NT2/D1 (cell line): ENCODE results near the gene GULP1.

Experiments
- DNase-seq: peaks from one replicate; pipeline ENCODE4 v3.0.0-alpha.2; 2011; ENCODE audit warnings: low read depth, low spot score
- H3K27me3 ChIP-seq: 2 replicates; pipeline ENCODE4 v1.6.0; 2011; ENCODE audit warnings: mild to moderate bottlenecking; ENCODE audit not compliant: insufficient read length, insufficient read depth
- H3K36me3 ChIP-seq: 2 replicates; pipeline ENCODE4 v1.6.1; 2011; ENCODE audit warnings: mild to moderate bottlenecking, low read length, mixed read lengths; ENCODE audit not compliant: insufficient read depth, insufficient read length
- H3K4me1 ChIP-seq: 2 replicates; pipeline ENCODE4 v1.5.1; 2011; ENCODE audit not compliant: insufficient read depth, insufficient read length
- H3K4me3 ChIP-seq: 2 replicates; pipeline ENCODE4 v1.5.1; 2011; ENCODE audit warnings: low read depth; ENCODE audit not compliant: insufficient read length
- H3K9ac ChIP-seq: 2 replicates; pipeline ENCODE4 v1.6.0; 2011; ENCODE audit warnings: low read depth; ENCODE audit not compliant: insufficient read length
- H3K9me3 ChIP-seq: 2 replicates; pipeline ENCODE4 v1.5.1; 2011; ENCODE audit warnings: mild to moderate bottlenecking, low read length; ENCODE audit not compliant: insufficient read depth
- SUZ12 ChIP-seq: IDR thresholded peaks from 2 replicates; pipeline ENCODE4 v1.6.1; 2011; ENCODE audit not compliant: insufficient read length, insufficient read depth; ENCODE audit errors: extremely low read depth
- YY1 ChIP-seq: IDR thresholded peaks from 2 replicates; pipeline ENCODE4 v1.6.1; 2011; ENCODE audit not compliant: insufficient read length, insufficient read depth
- ZNF274 ChIP-seq: IDR thresholded peaks from 2 replicates; pipeline ENCODE4 v1.6.1; 2011; ENCODE audit warnings: mild to moderate bottlenecking, low read depth, low read length

Gene GULP1

GRCh38 chr2:188503975-188504374, 212.3 kb downstream of the GULP1 start:
- H3K36me3 ChIP-seq: no peaks in the 10 kb centered on the region
- no peak overlapping the region for H3K9ac ChIP-seq
- no peaks in the 10 kb centered on the region for H3K9me3 ChIP-seq
- H3K4me3 ChIP-seq: no peak overlapping the region
- no peaks in the 10 kb centered on the region for H3K27me3 ChIP-seq
- H3K4me1 ChIP-seq: no peaks in the 10 kb centered on the region
- no peak for DNase-seq
- no peak for TF ChIP-seq ZNF274

DNA sequence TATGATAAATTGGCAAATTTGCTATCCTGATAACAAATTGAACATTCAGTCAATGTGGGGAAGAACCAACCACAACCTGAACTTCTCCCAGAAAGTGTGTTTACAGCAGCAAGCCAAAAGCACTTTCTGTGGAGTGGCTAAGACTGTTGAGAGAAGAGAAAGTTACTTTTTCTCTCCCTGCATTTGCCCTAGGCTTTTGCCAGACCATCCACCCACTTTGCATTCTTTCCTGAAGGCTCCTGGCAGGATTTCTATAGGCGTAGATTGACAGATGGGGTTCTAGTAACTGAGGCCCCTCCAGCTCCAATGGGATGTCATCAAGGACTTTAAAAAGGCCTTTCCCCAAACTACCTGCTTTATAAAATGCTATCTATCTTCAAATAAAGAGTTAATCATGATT, 215.2 kb downstream of the GULP1 start:
- no peak for DNase-seq
- Histone ChIP-seq H3K9ac (no peak overlapping the region), H3K4me3 (no peak overlapping the region), H3K4me1 (no peaks in the 10 kb centered on the region), H3K9me3 (no peaks in the 10 kb centered on the region), H3K27me3 (no peaks in the 10 kb centered on the region), H3K36me3 (no peaks in the 10 kb centered on the region)
- TF ChIP-seq ZNF274: no peak
- TF ChIP-seq YY1: no peak
- TF ChIP-seq SUZ12: no peak

DNA sequence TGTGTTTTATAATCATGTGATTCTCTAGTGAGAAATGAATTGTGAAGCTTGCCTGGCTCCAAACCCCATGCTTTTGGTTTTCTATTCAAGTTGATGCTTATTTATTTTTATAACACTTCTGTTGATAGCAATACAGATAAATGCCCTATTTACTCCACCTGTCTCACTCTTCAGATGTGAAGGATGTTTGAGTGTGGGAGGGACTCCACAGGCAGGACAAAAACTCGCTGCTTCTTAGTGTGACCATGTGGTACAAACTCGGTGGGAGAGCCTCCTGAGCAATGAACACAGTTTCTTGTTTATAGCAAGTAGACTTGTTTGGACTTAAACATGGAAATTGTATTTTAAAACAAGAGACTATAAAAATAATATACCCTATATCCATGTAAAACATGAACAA, 219.7 kb downstream of the GULP1 start:
- no peak for DNase-seq
- H3K9ac ChIP-seq: no peak overlapping the region
- H3K4me3 ChIP-seq: no peak overlapping the region
- H3K27me3 ChIP-seq: no peaks in the 10 kb centered on the region
- no peaks in the 10 kb centered on the region for H3K9me3 ChIP-seq
- TF ChIP-seq SUZ12: no peak
- no peak for TF ChIP-seq ZNF274
- TF ChIP-seq YY1: no peak
- H3K4me1 ChIP-seq: no peaks in the 10 kb centered on the region
- no peaks in the 10 kb centered on the region for H3K36me3 ChIP-seq

- no peak for DNase-seq
- H3K4me3 ChIP-seq: no peak overlapping the region
- no peaks in the 10 kb centered on the region for H3K4me1 ChIP-seq
- TF ChIP-seq SUZ12 (no peak), YY1 (no peak), ZNF274 (no peak)
- H3K27me3 ChIP-seq: no peaks in the 10 kb centered on the region
- H3K9ac ChIP-seq: no peak overlapping the region
- H3K9me3 ChIP-seq: no peaks in the 10 kb centered on the region
- no peaks in the 10 kb centered on the region for H3K36me3 ChIP-seq
These were observed 220.8 kb downstream of the GULP1 start for GRCh38 chr2:188512456-188512855.

GRCh38 chr2:188515918-188516317, 224.2 kb downstream of the GULP1 start:
- no peak for DNase-seq
- H3K9me3 ChIP-seq: no peaks in the 10 kb centered on the region
- H3K4me3 ChIP-seq: no peak overlapping the region
- no peaks in the 10 kb centered on the region for H3K36me3 ChIP-seq
- H3K27me3 ChIP-seq: no peaks in the 10 kb centered on the region
- no peaks in the 10 kb centered on the region for H3K4me1 ChIP-seq
- H3K9ac ChIP-seq: no peak overlapping the region
- no peak for TF ChIP-seq SUZ12
- TF ChIP-seq YY1: no peak
- TF ChIP-seq ZNF274: no peak

- no peak overlapping the region for H3K9ac ChIP-seq
- no peak overlapping the region for H3K4me3 ChIP-seq
- no peaks in the 10 kb centered on the region for H3K4me1 ChIP-seq
- TF ChIP-seq SUZ12 (no peak), YY1 (no peak), ZNF274 (no peak)
- no peak for DNase-seq
- no peaks in the 10 kb centered on the region for H3K36me3 ChIP-seq
- H3K9me3 ChIP-seq: no peaks in the 10 kb centered on the region
- no peaks in the 10 kb centered on the region for H3K27me3 ChIP-seq
These were observed 226.0 kb downstream of the GULP1 start for GRCh38 chr2:188517549-188518215.

GRCh38 chr2:188518381-188518780, 226.7 kb downstream of the GULP1 start:
- Histone ChIP-seq H3K4me1 (no peaks in the 10 kb centered on the region), H3K27me3 (no peaks in the 10 kb centered on the region), H3K36me3 (no peaks in the 10 kb centered on the region), H3K9me3 (no peaks in the 10 kb centered on the region), H3K4me3 (no peak overlapping the region), H3K9ac (no peak overlapping the region)
- no peak for DNase-seq
- TF ChIP-seq SUZ12 (no peak), YY1 (no peak), ZNF274 (no peak)

GRCh38 chr2:188519136-188519535, 227.5 kb downstream of the GULP1 start:
- Histone ChIP-seq H3K4me3 (no peak overlapping the region), H3K9ac (no peak overlapping the region), H3K27me3 (no peaks in the 10 kb centered on the region), H3K4me1 (no peaks in the 10 kb centered on the region), H3K36me3 (no peaks in the 10 kb centered on the region), H3K9me3 (no peaks in the 10 kb centered on the region)
- DNase-seq: no peak
- no peak for TF ChIP-seq SUZ12
- no peak for TF ChIP-seq ZNF274
- TF ChIP-seq YY1: no peak
